Osteoblast (primary cell): ENCODE results near the gene FBXL4. TPM values are rescaled to one million over a fixed set of nuclear protein-coding genes. Genes with fewer than 3 reads are reported as not detected.

Experiments
- DNase-seq: peaks from one replicate; pipeline ENCODE4 v3.0.0; 2011; ENCODE audit warnings: low spot score, mixed read lengths; ENCODE audit not compliant: insufficient read length; ENCODE audit errors: missing footprints
- H2AFZ ChIP-seq: 2 replicates; pipeline ENCODE4 v1.6.0; 2011; ENCODE audit warnings: mild to moderate bottlenecking, low read length
- H3K27ac ChIP-seq: 2 replicates; pipeline ENCODE4 v1.5.1; 2011; ENCODE audit warnings: mild to moderate bottlenecking, low read depth, low read length, moderate library complexity
- H3K27me3 ChIP-seq: 2 replicates; pipeline ENCODE4 v1.6.0; 2012; ENCODE audit warnings: mild to moderate bottlenecking, control low read depth, inconsistent platforms, low read length, moderate library complexity; ENCODE audit not compliant: insufficient read depth
- H3K36me3 ChIP-seq: 2 replicates; pipeline ENCODE4 v1.5.1; 2011; ENCODE audit warnings: mild to moderate bottlenecking, low read length, control low read depth, moderate library complexity; ENCODE audit not compliant: insufficient read depth
- H3K4me1 ChIP-seq: 2 replicates; pipeline ENCODE4 v1.5.1; 2011; ENCODE audit warnings: mild to moderate bottlenecking, low read length, control low read depth, moderate library complexity; ENCODE audit not compliant: insufficient read depth
- H3K4me2 ChIP-seq: 2 replicates; pipeline ENCODE4 v1.6.0; 2011; ENCODE audit warnings: mild to moderate bottlenecking, low read length; ENCODE audit not compliant: insufficient read depth
- H3K4me3 ChIP-seq: fragments of 200-600 bp; sonication (generic); 3 replicates; pipeline ENCODE4 v1.5.1; 2012; ENCODE audit warnings: mild to moderate bottlenecking, low read length, inconsistent platforms; ENCODE audit not compliant: insufficient read depth
- H3K79me2 ChIP-seq: 2 replicates; pipeline ENCODE4 v1.6.0; 2012; ENCODE audit warnings: mild to moderate bottlenecking, low read length, control low read depth, inconsistent platforms; ENCODE audit not compliant: insufficient read depth
- H3K9me3 ChIP-seq: 2 replicates; pipeline ENCODE4 v1.5.1; 2011; ENCODE audit warnings: low read depth, low read length, control low read depth
- H4K20me1 ChIP-seq: 2 replicates; pipeline ENCODE4 v1.6.0; 2012; ENCODE audit warnings: mild to moderate bottlenecking, low read length, control low read depth; ENCODE audit not compliant: insufficient read depth
- CTCF ChIP-seq: IDR thresholded peaks from 2 replicates; pipeline ENCODE4 v1.5.1; 2011; ENCODE audit warnings: mild to moderate bottlenecking, low read depth, low read length, moderate library complexity; ENCODE audit errors: extremely low read depth
- total RNA-seq: library from RNA; depleted of rRNA; stranded (reverse); fragments of >200 nt; gene quantifications from 2 replicates; pipeline ENCODE4 v1.2.3, GENCODE V29; 2012

The FBXL4 gene
- total RNA-seq, 1 donor: 18.8 TPM

- peaks cover 78% of the 10 kb centered on the region for H3K27me3 ChIP-seq
- TF ChIP-seq CTCF: no peak
- H3K4me1 ChIP-seq: peaks cover 7% of the 10 kb centered on the region
- H3K79me2 ChIP-seq: no peaks in the 10 kb centered on the region
- H3K27ac ChIP-seq: no peak overlapping the region
- DNase-seq: no peak
- no peaks in the 10 kb centered on the region for H3K9me3 ChIP-seq
- H3K4me2 ChIP-seq: no peak overlapping the region
- no peak overlapping the region for H3K4me3 ChIP-seq
- H3K36me3 ChIP-seq: no peaks in the 10 kb centered on the region
- H2AFZ ChIP-seq: no peak overlapping the region
- H4K20me1 ChIP-seq: no peaks in the 10 kb centered on the region
Observed at GRCh38 chr6:98838032-98838431, 109.7 kb downstream of the FBXL4 start.

DNA sequence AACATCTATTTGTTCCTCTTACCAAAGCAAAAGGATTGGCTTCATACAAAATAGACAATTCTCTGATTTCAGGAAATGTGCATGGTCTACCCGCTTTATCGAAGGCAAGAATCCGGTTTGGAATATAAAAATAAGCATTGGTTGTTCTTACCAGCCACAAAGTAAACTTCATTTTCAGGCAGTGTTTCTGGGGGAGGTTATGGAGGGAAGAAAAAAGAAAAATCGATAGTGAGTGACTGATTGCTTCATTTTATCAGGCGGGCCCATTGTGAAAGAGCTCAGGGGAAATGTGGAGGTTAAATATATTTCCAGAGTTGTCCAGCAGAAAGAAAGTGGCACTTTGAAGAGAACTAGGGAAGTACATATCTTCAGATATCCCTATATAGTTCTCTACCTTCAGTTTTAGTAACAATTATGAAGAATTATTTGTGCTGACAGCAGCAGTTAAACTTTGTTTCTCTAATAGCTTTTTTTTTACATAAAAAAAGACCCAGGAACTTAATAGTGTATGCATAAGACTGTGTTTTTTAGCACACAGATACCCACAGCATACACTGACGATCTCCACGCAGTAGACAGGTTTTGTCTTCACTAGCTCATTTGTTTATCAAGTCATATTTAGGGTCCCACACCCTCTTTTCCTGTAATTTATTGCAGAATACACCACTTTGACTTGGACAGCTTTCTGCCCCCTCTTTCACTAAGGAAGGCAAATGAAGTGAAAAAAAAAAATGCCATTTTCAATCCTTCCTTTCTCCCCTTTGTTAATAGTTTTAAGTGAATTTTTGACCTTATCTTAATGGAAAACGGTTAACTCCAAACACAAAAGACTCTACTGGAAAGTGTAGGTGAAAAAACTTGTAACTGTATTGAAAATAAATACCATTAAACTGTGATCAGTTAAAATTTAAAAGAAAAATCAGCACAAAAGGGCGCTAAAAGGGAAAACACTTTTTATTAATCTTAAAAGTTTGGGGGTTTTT lies 110.5 kb downstream of the FBXL4 start:
- no peaks in the 10 kb centered on the region for H3K9me3 ChIP-seq
- no peak overlapping the region for H3K27ac ChIP-seq
- TF ChIP-seq CTCF: no peak
- no peak overlapping the region for H2AFZ ChIP-seq
- no peaks in the 10 kb centered on the region for H4K20me1 ChIP-seq
- H3K4me2 ChIP-seq: no peak overlapping the region
- no peak overlapping the region for H3K4me3 ChIP-seq
- peaks cover 74% of the 10 kb centered on the region for H3K27me3 ChIP-seq
- no peaks in the 10 kb centered on the region for H3K36me3 ChIP-seq
- H3K79me2 ChIP-seq: no peaks in the 10 kb centered on the region
- peak; percentile 47 for DNase-seq
- H3K4me1 ChIP-seq: peaks cover 12% of the 10 kb centered on the region

GRCh38 chr6:98836025-98836961 lies 111.5 kb downstream of the FBXL4 start:
- Histone ChIP-seq H3K9me3 (no peaks in the 10 kb centered on the region), H3K27ac (no peak overlapping the region), H2AFZ (no peak overlapping the region), H4K20me1 (no peaks in the 10 kb centered on the region), H3K4me1 (peaks cover 15% of the 10 kb centered on the region), H3K4me2 (peak overlapping the region; percentile 63), H3K36me3 (no peaks in the 10 kb centered on the region), H3K27me3 (peaks cover 73% of the 10 kb centered on the region), H3K4me3 (no peak overlapping the region), H3K79me2 (no peaks in the 10 kb centered on the region)
- TF ChIP-seq CTCF: no peak
- peak; percentile 58 for DNase-seq
